Thymus (tissue), 11 donors: ENCODE data around the gene ACTL8. TPM values are rescaled to one million over a fixed set of nuclear protein-coding genes. Genes with fewer than 3 reads are reported as not detected.

Experiments used
- DNase-seq, 9 donors: peaks; one replicate each; pipeline ENCODE4 v3.0.0-alpha.2; 2013; ENCODE audit warnings: low spot score in 9 of 9, low read depth in 6 of 9, missing footprints in 1 of 9
- H3K27ac ChIP-seq, 2 donors: one replicate each; pipeline ENCODE4 v1.5.1; 2013; ENCODE audit warnings: control low read depth in 1 of 2, low read depth in 1 of 2, low read length in 1 of 2, mild to moderate bottlenecking in 1 of 2, moderate library complexity in 1 of 2
- H3K27me3 ChIP-seq, 2 donors: one replicate each; pipeline ENCODE4 v1.5.1; 2013; ENCODE audit warnings: low read length in 1 of 2; ENCODE audit not compliant: control insufficient read depth in 2 of 2, insufficient read depth in 1 of 2
- H3K36me3 ChIP-seq, 2 donors: one replicate each; pipeline ENCODE4 v1.5.1; 2013; ENCODE audit warnings: low read length in 1 of 2, mild to moderate bottlenecking in 1 of 2, moderate library complexity in 1 of 2; ENCODE audit not compliant: control insufficient read depth in 2 of 2, insufficient read depth in 2 of 2
- H3K4me1 ChIP-seq, 2 donors: one replicate each; pipeline ENCODE4 v1.5.1; 2013; ENCODE audit warnings: low read length in 2 of 2; ENCODE audit not compliant: control insufficient read depth in 2 of 2, insufficient read depth in 2 of 2
- H3K4me3 ChIP-seq, 2 donors: one replicate each; pipeline ENCODE4 v1.5.1; 2013; ENCODE audit warnings: low read length in 2 of 2, control low read depth in 1 of 2, mild to moderate bottlenecking in 1 of 2
- H3K9me3 ChIP-seq, 2 donors: one replicate each; pipeline ENCODE4 v1.5.1; 2013; ENCODE audit warnings: low read length in 1 of 2, mild to moderate bottlenecking in 1 of 2; ENCODE audit not compliant: control insufficient read depth in 2 of 2, insufficient read depth in 1 of 2
- WGBS: extraction: QIAGEN DNeasy Blood & Tissue Kit; methylation state at CpG from one replicate; pipeline ENCODE4 v1.1.7; 2013; 5-methylcytosine and 5-hydroxymethylcytosine counted together
- polyA plus RNA-seq: library from polyadenylated mRNA; stranded (reverse); fragments of 200-250 nt; gene quantifications from one replicate; pipeline ENCODE4 v1.2.3, GENCODE V29; 2013
- total RNA-seq: library from RNA; stranded (reverse); fragments of 120-200 nt; gene quantifications from one replicate; pipeline ENCODE4 v1.2.4, GENCODE V29; 2013
- donor health status: healthy.

The ACTL8 gene
- total and polyA plus RNA-seq, 2 donors: 0.28 to 0.71 TPM

DNA sequence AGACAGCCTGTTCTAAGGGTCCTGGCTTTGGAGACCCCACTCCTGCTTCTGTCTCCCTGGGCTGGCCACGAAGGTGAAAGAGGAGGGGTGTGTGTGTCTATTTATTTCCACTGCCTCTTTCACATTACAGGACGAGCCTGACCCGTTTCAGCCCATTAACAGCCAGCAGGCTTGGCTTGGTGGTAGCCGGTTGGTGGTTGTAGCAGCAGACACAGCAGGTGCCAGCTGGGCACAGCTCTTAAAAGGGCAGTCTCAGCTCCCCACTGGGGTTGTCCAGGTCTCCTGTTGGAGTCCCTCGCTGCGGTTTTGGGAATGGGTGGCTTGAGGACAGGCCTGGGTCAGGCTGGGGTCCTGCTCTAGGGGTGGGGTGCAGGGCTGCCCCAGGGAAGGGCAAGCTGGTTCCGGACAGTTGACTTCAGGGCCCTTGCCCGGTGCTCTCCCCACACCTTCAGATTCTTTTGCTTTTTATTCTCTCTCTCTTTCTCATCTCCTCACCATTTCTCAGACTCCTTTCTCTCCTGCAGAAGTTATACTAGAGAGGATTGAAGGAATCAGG is 84.6 kb downstream of the ACTL8 start:
- Histone ChIP-seq H3K4me1 (no peaks in the 10 kb centered on the region), H3K27ac (no peak overlapping the region), H3K36me3 (no peaks in the 10 kb centered on the region), H3K4me3 (no peak overlapping the region), H3K27me3 (no peaks in the 10 kb centered on the region), H3K9me3 (no peaks in the 10 kb centered on the region)
- no peak for DNase-seq
- 85% methylated on average over 8 of the region's 8 CpGs for WGBS

DNA sequence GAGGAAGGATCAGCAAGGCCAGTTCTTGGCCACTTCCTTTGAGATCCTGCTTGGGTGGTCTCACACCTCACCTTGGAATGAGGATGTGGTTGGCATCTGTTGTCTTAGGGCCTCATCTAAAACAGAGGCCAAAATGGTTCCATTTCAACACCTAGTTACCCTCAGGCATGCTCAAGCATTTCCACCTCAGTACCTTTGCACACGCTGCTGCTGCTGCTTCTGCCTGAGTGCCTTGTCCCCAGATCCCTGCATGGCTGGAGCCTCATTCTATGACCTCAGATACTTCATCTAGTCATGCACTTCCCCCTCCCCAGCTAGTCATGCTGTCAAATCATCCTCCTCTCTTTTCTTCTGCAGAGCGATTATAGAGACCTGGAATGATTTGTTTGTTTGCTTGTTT is 86.8 kb downstream of the ACTL8 start:
- no peak for DNase-seq
- Histone ChIP-seq H3K9me3 (no peaks in the 10 kb centered on the region), H3K4me1 (no peaks in the 10 kb centered on the region), H3K4me3 (no peak overlapping the region), H3K36me3 (no peaks in the 10 kb centered on the region), H3K27me3 (no peaks in the 10 kb centered on the region), H3K27ac (no peak overlapping the region)
- WGBS: 64% methylated on average over 2 of the region's 2 CpGs

DNA sequence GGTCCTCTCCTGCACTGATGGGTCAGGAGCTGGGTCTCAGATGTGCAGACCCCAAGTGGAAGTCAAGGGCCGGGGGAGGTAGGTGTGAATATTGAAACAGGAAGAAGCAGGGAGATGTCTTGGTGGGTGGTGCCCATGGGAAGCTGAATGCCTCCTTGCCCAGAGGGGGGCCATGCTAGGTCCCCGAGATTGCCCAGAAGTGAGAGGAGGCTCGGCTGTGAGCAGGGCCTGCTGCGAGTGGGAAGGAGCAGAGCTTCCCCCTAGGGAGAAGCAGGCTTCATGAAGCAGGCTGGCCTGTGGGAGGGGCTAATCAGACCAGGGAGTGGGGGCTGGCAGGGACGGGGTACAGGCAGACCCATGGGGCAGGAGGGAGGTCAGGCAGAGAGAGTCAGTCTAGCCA is 87.6 kb downstream of the ACTL8 start:
- Histone ChIP-seq H3K4me3 (no peak overlapping the region), H3K36me3 (no peaks in the 10 kb centered on the region), H3K4me1 (no peaks in the 10 kb centered on the region), H3K27ac (no peak overlapping the region), H3K27me3 (no peaks in the 10 kb centered on the region), H3K9me3 (no peaks in the 10 kb centered on the region)
- DNase-seq: no peak
- 44% methylated on average over 5 of the region's 5 CpGs for WGBS

DNA sequence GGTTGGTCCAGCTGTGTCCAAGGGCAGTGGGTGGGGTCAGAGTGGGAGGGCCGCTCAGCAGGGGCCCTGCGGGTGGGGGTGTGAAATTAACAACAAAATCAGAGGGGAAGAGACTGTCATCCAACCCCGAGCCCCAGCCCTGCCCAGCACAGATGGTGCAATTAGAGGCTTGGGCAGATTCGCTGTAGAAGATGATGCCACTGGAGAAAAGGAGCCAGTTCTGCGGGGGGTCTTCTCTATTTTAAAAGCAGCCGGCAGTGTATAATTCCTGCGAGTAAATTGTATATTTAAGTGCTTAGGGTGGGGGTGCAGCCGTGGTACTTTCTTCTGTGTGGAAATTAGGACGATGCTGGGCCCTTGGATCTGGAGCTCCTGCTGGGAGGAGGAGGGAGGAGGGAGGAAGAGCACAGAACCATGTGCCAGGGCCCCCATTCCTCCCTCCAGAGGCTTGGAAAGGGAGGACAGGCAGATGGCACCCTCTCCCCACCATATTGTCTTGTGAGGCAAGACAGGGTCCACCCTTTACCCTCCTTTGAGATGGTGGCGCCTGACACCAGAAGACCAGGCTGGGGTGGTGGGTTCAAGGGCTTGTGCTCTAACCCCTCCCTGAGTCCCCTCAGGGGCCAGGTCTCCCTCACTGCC is 89.2 kb downstream of the ACTL8 start:
- H3K4me1 ChIP-seq: no peaks in the 10 kb centered on the region
- 49% methylated on average over 10 of the region's 10 CpGs for WGBS
- no peak for DNase-seq
- no peaks in the 10 kb centered on the region for H3K27me3 ChIP-seq
- no peak overlapping the region for H3K4me3 ChIP-seq
- H3K36me3 ChIP-seq: no peaks in the 10 kb centered on the region
- H3K9me3 ChIP-seq: no peaks in the 10 kb centered on the region
- no peak overlapping the region for H3K27ac ChIP-seq

DNA sequence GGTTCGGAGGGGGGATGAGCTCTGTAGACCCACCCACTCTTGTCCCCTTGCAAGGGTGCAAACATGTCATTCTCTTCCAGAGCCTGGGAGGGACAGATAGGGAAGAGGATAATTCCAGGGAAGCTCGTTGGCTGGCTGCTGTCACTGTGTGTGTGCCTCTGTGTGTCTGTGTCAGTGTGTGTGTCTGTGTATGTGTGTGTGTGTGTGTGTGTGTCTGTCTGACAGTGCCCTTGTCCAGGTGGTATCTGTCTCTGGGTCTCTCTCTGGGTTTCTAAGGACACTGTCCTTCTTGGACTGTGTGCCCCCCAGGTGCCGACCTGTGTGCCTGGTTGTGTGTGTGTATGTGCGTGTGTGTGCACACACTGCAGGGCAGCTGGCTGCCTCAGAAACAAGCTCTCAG is 90.5 kb downstream of the ACTL8 start:
- no peak for DNase-seq
- H3K4me3 ChIP-seq: no peak overlapping the region
- no peaks in the 10 kb centered on the region for H3K36me3 ChIP-seq
- H3K27ac ChIP-seq: no peak overlapping the region
- no peaks in the 10 kb centered on the region for H3K9me3 ChIP-seq
- H3K4me1 ChIP-seq: no peaks in the 10 kb centered on the region
- no peaks in the 10 kb centered on the region for H3K27me3 ChIP-seq
- 64% methylated on average over 4 of the region's 4 CpGs for WGBS

DNA sequence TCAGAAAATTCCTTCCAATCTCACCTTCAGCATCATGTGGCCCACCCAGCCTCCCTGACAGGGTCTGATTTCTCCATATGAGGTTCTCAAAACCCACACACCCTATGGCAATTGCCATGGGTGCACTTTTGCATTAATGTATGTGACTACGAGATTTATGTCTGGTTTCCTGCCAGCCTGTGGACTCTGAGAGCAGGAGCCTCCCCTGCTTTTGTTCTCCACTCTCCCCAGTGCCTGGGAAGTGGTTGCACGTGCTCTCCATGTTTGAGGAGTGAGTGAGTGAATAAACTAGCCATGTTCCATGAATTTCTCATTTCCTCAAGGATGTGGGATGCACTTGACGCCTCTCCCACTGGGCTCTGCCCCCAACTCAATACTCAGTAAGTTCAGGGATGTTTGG is 91.2 kb downstream of the ACTL8 start:
- Histone ChIP-seq H3K27ac (no peak overlapping the region), H3K9me3 (no peaks in the 10 kb centered on the region), H3K36me3 (no peaks in the 10 kb centered on the region), H3K27me3 (no peaks in the 10 kb centered on the region), H3K4me1 (no peaks in the 10 kb centered on the region), H3K4me3 (no peak overlapping the region)
- DNase-seq: no peak
- WGBS: 18% methylated on average over 3 of the region's 3 CpGs

DNA sequence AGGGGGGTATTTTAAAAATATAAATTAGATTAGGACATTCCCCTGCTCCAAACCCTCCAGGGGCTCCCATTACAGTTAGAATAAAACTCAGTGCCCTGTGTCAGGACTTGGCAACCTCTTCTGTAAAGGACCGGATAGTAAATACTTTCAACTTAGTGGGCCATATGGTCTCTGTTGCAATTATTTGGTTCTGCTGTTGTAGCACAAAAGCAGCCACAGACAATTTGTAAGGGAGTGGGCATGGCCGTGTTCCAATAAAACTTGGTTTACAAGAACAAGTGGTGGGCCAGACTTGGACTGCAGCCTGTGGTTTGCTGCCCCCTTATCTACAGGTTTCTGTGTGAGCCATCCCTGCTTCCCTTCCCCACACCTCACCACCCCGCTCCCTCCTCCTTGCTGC is 92.0 kb downstream of the ACTL8 start:
- Histone ChIP-seq H3K4me3 (no peak overlapping the region), H3K9me3 (no peaks in the 10 kb centered on the region), H3K27me3 (no peaks in the 10 kb centered on the region), H3K4me1 (no peaks in the 10 kb centered on the region), H3K27ac (no peak overlapping the region), H3K36me3 (no peaks in the 10 kb centered on the region)
- DNase-seq: no peak
- WGBS: 84% methylated on average over 3 of the region's 3 CpGs

DNA sequence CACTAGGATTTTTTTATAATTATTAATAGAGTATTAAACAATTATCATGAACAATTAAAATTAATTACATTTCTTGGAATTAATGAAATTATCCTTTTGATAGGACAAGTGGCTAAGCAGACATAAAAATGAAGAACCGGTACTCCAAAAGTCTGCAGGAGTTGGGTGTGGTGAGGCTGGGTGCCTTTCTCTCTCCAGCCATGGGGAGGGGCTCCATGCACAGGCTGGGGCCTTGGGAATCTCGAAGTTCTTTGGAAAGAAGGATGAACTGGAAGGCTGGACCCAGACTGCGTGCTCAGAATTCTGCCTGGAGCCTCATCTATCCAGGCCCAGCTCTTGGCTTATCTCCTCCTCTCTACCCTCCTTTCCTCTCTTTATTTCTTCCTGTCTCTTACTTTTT is 94.1 kb downstream of the ACTL8 start:
- Histone ChIP-seq H3K4me3 (no peak overlapping the region), H3K36me3 (no peaks in the 10 kb centered on the region), H3K27ac (no peak overlapping the region), H3K9me3 (no peaks in the 10 kb centered on the region), H3K4me1 (no peaks in the 10 kb centered on the region), H3K27me3 (no peaks in the 10 kb centered on the region)
- 74% methylated on average over 3 of the region's 3 CpGs for WGBS
- no peak for DNase-seq

DNA sequence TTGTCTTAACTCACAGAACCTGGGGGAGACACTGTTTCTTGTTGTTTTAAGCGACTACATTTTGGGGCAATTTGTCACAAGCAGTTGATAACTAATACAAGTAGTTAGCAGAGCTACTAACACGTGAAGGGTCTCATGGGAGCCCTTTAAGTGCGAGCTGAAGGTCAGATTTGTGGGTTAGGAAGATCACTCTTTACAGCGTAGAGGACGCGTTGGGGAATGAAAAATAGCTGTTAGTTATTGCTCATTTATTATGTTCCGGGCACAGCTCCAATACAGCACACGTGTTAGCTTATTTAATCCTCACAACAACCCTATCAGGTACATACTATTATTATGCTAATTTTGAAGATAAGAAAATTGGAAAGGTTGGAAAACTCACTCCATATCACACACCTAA is 95.9 kb downstream of the ACTL8 start:
- Histone ChIP-seq H3K27me3 (no peaks in the 10 kb centered on the region), H3K4me1 (no peaks in the 10 kb centered on the region), H3K27ac (no peak overlapping the region), H3K36me3 (no peaks in the 10 kb centered on the region), H3K4me3 (no peak overlapping the region), H3K9me3 (no peaks in the 10 kb centered on the region)
- WGBS: 86% methylated on average over 8 of the region's 8 CpGs
- DNase-seq: no peak
